ENCODE results near the gene SMAD6.

- TF ChIP-seq CTCF (IDR thresholded peaks at IDR 0.05; ENCODE audit: low read length) (no peak), EZH2 (optimal IDR thresholded peaks at IDR 0.05; ENCODE audit: low read depth, low read length) (no peak)
Measured at GRCh38 chr15:66705277-66706146, 3.5 kb downstream of the SMAD6 start.

Data from MM.1S (cell line).